Measurements from ENCODE around the gene CXCL16. TPM values are rescaled to one million over a fixed set of nuclear protein-coding genes. Genes with fewer than 3 reads are reported as not detected.
"Not testable (repeated sequence)": the region's sequence is repeated elsewhere in the genome, so short reads cannot be mapped to it uniquely, and the experiment has no call there.

Gene CXCL16
- total RNA-seq, 1 donor from 2014 or later: 0.21 TPM

DNA sequence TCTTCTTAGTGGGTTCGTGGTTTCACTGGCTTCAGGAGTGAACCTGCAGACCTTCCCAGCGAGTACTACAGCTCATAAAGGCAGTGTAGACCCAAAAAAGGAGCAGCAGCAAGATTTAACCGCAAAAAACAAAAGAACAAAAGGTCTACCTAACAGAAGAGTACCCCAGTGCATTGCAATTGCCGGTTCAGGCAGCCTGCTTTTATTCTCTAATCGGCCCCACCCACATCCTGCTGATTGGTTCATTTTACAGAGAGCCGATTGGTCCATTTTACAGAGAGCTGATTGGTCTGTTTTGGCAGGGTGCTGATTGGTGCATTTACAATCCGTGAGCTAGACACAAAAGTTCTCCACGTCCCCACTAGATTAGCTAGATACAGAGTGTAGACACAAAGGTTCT is 31.3 kb downstream of the CXCL16 start:
- no peak overlapping the region for H3K27ac Mint-ChIP-seq
- H3K27me3 Mint-ChIP-seq (ENCODE audit: insufficient read depth, low read depth): peaks cover 4% of the 10 kb centered on the region
- TF ChIP-seq EZH2phosphoT487 (IDR thresholded peaks at IDR 0.05): no peak
- TF ChIP-seq, protein P1, sequence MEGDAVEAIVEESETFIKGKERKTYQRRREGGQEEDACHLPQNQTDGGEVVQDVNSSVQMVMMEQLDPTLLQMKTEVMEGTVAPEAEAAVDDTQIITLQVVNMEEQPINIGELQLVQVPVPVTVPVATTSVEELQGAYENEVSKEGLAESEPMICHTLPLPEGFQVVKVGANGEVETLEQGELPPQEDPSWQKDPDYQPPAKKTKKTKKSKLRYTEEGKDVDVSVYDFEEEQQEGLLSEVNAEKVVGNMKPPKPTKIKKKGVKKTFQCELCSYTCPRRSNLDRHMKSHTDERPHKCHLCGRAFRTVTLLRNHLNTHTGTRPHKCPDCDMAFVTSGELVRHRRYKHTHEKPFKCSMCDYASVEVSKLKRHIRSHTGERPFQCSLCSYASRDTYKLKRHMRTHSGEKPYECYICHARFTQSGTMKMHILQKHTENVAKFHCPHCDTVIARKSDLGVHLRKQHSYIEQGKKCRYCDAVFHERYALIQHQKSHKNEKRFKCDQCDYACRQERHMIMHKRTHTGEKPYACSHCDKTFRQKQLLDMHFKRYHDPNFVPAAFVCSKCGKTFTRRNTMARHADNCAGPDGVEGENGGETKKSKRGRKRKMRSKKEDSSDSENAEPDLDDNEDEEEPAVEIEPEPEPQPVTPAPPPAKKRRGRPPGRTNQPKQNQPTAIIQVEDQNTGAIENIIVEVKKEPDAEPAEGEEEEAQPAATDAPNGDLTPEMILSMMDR (IDR thresholded peaks at IDR 0.05): no peak
- no peak for TF ChIP-seq EZH2 (IDR thresholded peaks at IDR 0.05)
- H3K9ac ChIP-seq: no peak overlapping the region
- peaks cover 39% of the 10 kb centered on the region for H3K79me2 ChIP-seq (ENCODE audit: low read depth)
- no peaks in the 10 kb centered on the region for H3K9me3 Mint-ChIP-seq
- H4K20me1 ChIP-seq (ENCODE audit: low read depth): peaks cover 10% of the 10 kb centered on the region
- no peak overlapping the region for H2AFZ ChIP-seq (replicated peaks)
- no peaks in the 10 kb centered on the region for H3K36me3 Mint-ChIP-seq
- no peak overlapping the region for H3K4me3 ChIP-seq
- no peaks in the 10 kb centered on the region for H3K9me3 ChIP-seq (ENCODE audit: low read depth)
- peak; percentile 36 for DNase-seq (ENCODE audit: low spot score)
- no peaks in the 10 kb centered on the region for H3K27me3 ChIP-seq
- peaks cover 29% of the 10 kb centered on the region for H3K4me1 Mint-ChIP-seq
- H3K4me2 ChIP-seq: no peak overlapping the region
- H3K4me1 ChIP-seq: peaks cover 7% of the 10 kb centered on the region
- peak overlapping the region; percentile 46 for H3K4me3 Mint-ChIP-seq
- no peak overlapping the region for H3K27ac ChIP-seq
- peaks cover 29% of the 10 kb centered on the region for H3F3A ChIP-seq (ENCODE audit: low read depth)
- no peaks in the 10 kb centered on the region for H3K36me3 ChIP-seq

DNA sequence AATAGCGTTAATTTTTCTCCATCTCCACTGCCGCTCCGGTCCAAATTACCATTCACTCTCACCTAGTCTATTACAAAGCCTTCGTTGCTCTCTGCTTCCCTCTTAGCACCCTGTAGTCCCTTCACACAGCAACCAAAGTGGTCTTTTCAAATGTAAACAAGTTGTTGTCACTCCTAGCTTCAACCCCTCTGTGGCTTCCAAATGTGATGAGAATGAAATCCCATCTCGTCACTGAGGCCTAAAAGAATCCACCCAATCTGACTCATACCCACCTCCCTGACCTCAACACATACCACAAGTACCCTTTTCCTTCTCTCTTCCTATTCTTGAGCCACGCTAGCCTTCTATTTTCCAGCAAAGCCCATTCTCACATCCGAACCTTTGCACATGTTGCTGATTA is 33.6 kb downstream of the CXCL16 start:
- no peaks in the 10 kb centered on the region for H3K27me3 ChIP-seq
- TF ChIP-seq, protein P1 (IDR thresholded peaks at IDR 0.05): no peak
- no peak for TF ChIP-seq EZH2phosphoT487 (IDR thresholded peaks at IDR 0.05)
- no peak for TF ChIP-seq EZH2 (IDR thresholded peaks at IDR 0.05)
- H3K9ac ChIP-seq: no peak overlapping the region
- H3F3A ChIP-seq (ENCODE audit: low read depth): peaks cover 36% of the 10 kb centered on the region
- no peaks in the 10 kb centered on the region for H3K36me3 ChIP-seq
- no peak overlapping the region for H3K4me3 ChIP-seq
- H4K20me1 ChIP-seq (ENCODE audit: low read depth): peaks cover 24% of the 10 kb centered on the region
- no peaks in the 10 kb centered on the region for H3K36me3 Mint-ChIP-seq
- H3K4me3 Mint-ChIP-seq: peak overlapping the region; percentile 48
- peaks cover 21% of the 10 kb centered on the region for H3K4me1 ChIP-seq
- peaks cover 42% of the 10 kb centered on the region for H3K4me1 Mint-ChIP-seq
- H3K9me3 ChIP-seq (ENCODE audit: low read depth): no peaks in the 10 kb centered on the region
- DNase-seq (ENCODE audit: low spot score): no peak
- no peak overlapping the region for H3K27ac ChIP-seq
- no peak overlapping the region for H2AFZ ChIP-seq (replicated peaks)
- peaks cover 4% of the 10 kb centered on the region for H3K27me3 Mint-ChIP-seq (ENCODE audit: insufficient read depth, low read depth)
- H3K4me2 ChIP-seq: no peak overlapping the region
- peak overlapping the region; percentile 0 for H3K27ac Mint-ChIP-seq
- peaks cover 41% of the 10 kb centered on the region for H3K79me2 ChIP-seq (ENCODE audit: low read depth)
- H3K9me3 Mint-ChIP-seq: no peaks in the 10 kb centered on the region

DNA sequence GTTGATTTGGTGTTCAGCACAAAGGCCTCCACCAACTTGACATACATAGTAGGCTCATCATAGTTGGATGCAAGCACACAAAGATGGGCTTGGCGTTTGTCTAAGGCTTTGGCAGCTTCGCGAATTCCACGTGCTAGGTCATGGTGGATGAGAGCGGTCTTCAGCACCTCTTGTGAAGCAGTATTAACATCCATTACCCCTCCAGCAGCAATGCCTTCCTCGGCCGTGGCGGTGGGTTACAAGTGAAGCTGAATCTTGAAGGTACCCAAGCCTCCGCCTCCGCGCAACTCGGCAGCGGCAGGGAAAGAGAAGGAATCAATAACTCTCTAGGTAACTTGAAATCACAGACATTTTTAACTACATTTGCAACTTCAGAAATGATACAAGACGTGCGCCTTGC is 34.7 kb downstream of the CXCL16 start:
- H3K4me1 ChIP-seq: peaks cover 21% of the 10 kb centered on the region
- Mint-ChIP-seq H3K36me3 (no peaks in the 10 kb centered on the region), H3K27me3 (ENCODE audit: insufficient read depth, low read depth) (peaks cover 4% of the 10 kb centered on the region), H3K27ac (peak overlapping the region; percentile 25), H3K9me3 (no peaks in the 10 kb centered on the region), H3K4me3 (peak overlapping the region; percentile 93), H3K4me1 (peaks cover 40% of the 10 kb centered on the region)
- no peak overlapping the region for H2AFZ ChIP-seq (replicated peaks)
- no peaks in the 10 kb centered on the region for H3K27me3 ChIP-seq
- DNase-seq (ENCODE audit: low spot score): no peak
- TF ChIP-seq, protein P1 (IDR thresholded peaks at IDR 0.05): no peak
- no peak for TF ChIP-seq EZH2phosphoT487 (IDR thresholded peaks at IDR 0.05)
- no peak for TF ChIP-seq EZH2 (IDR thresholded peaks at IDR 0.05)
- H3K27ac ChIP-seq: no peak overlapping the region
- no peak overlapping the region for H3K9ac ChIP-seq
- H3K79me2 ChIP-seq (ENCODE audit: low read depth): peaks cover 47% of the 10 kb centered on the region
- no peaks in the 10 kb centered on the region for H3K36me3 ChIP-seq
- peaks cover 42% of the 10 kb centered on the region for H3F3A ChIP-seq (ENCODE audit: low read depth)
- no peaks in the 10 kb centered on the region for H3K9me3 ChIP-seq (ENCODE audit: low read depth)
- H4K20me1 ChIP-seq (ENCODE audit: low read depth): peaks cover 30% of the 10 kb centered on the region
- peak overlapping the region; percentile 100 for H3K4me2 ChIP-seq
- peak overlapping the region; percentile 98 for H3K4me3 ChIP-seq

DNA sequence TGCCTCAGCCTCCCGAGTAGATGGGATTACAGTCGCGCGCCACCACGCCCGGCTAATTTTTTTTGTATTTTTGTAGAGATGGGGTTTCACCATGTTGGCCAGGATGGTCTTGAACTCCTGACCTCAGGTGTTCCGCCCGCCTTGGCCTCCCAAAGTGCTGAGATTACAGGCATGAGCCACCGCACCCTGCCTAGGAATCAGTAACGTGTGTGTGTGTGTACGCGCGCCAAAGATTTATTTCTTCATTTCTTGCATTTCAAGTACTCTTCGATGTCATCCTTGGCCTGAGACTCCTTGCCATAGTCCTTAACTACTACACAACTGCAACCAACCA is 35.2 kb downstream of the CXCL16 start:
- H3K27ac Mint-ChIP-seq: peak overlapping the region; percentile 93
- H3K27me3 ChIP-seq; H3K9me3 ChIP-seq (ENCODE audit: low read depth); H3K9me3 Mint-ChIP-seq; DNase-seq (ENCODE audit: low spot score); H3K27ac ChIP-seq; H3K27me3 Mint-ChIP-seq (ENCODE audit: insufficient read depth, low read depth); H3K36me3 Mint-ChIP-seq; H3K36me3 ChIP-seq: not testable (repeated sequence)
- Histone ChIP-seq H3K9ac (peak overlapping the region; percentile 34), H3F3A (ENCODE audit: low read depth) (peaks cover 39% of the 10 kb centered on the region), H2AFZ (replicated peaks) (peak overlapping the region; percentile 66), H3K4me1 (peaks cover 19% of the 10 kb centered on the region), H3K4me2 (peak overlapping the region; percentile 100), H4K20me1 (ENCODE audit: low read depth) (peaks cover 32% of the 10 kb centered on the region), H3K79me2 (ENCODE audit: low read depth) (peaks cover 51% of the 10 kb centered on the region), H3K4me3 (peak overlapping the region; percentile 98)
- peaks cover 36% of the 10 kb centered on the region for H3K4me1 Mint-ChIP-seq
- peak overlapping the region; percentile 93 for H3K4me3 Mint-ChIP-seq

All from neural progenitor cell (in vitro differentiated cells).